Right ventricle myocardium inferior (tissue), 1 donor: Measurements from ENCODE around the gene C12orf60. TPM values are rescaled to one million over a fixed set of nuclear protein-coding genes. Genes with fewer than 3 reads are reported as not detected.
A peak's percentile ranks its signal among the peaks of the same experiment; 100 is the strongest.

ENCODE experiments used
- ATAC-seq: fragments of 200-7000 bp; cut with Tn5 transposase; one replicate; pipeline ENCODE4 v1.9.1; 2020; ENCODE audit warnings: mild to moderate bottlenecking, moderate library complexity
- DNase-seq: peaks from one replicate; pipeline ENCODE4 v3.0.0; 2021; ENCODE audit errors: missing footprints
- intact Hi-C: fragments of 100-400 bp; cut with DNase I; formaldehyde crosslinking; loops from one replicate; pipeline ENCODE4 v1.11.0; 2022
- total RNA-seq: library from RNA; stranded (reverse); fragmentation: NEBNext Ultra II Directional; extraction: Animal tissue kit (Norgen Biotek cat#: 25700); gene quantifications from one replicate; pipeline ENCODE4 v1.2.1, GENCODE V29; 2021
- donor health status: DM: no; HTN: yes; CAD: no; lungs with severe emphysema.

The C12orf60 gene
- total RNA-seq, 1 donor from 2014 or later: 2.0 TPM

- intact Hi-C loops: loop anchor here (2.0 to 5.0 kb wide), 3 partner anchors 28 to 518 kb away; partner anchors contain the start of genes C12orf60 and WBP11
- ATAC-seq (peak; percentile 35), DNase-seq (peak; percentile 81)
These were observed 28.4 kb upstream of the C12orf60 start for GRCh38 chr12:14774906-14775635.

DNA sequence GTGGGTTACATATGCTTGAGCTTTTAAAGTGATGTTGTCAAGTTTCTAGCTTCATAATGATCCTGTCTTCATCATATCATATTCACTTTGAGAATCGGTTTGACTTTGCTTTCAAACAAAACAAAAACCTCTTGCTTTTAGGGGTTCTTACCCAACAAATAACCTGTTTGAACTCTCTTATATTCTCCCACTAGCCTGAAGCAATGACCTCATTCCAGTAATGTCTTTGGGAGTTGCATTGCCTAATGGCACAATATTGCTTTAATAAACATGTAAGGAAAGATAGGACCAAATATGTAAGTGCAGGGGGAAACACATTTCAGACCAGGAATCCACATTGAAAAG, 27.9 kb upstream of the C12orf60 start:
- ATAC-seq (no peak), DNase-seq (no peak)
- intact Hi-C loops: loop anchor here (2.0 kb wide), 2 partner anchors 27 to 65 kb away; partner anchors contain the start of genes C12orf60 and WBP11

DNA sequence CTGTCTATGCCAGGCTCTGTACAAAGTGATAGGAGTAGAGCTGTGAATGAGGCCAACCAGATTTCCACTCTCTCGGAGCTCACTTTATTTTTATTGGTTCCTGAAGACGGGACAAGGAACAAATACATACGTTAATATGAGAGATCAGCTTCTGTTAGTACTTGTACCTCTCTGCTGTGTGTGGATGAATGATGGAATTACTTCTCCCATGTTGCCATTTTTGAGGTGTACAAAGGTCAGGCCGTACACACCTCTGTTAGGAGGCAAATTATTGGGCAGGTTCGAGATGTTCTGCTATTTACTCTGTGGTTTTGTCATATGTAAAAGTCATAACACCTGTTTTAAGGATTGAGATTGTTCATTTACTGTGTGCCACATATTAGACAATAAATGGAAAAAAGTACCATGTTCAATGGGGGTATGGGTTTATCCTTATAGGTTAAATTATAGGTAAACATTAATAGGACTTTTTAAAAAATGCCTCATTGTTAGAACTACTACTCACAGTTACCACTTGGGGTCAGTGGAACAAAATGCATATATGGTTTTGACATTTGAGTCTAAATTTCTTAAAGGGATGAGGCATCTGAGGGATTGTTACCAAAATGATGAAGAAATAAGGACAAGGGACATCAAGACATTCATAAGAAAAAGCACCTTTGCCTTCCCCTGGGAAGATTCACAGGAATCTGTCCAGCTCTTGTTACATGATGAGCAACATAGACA, 27.1 kb upstream of the C12orf60 start:
- no peak for DNase-seq
- ATAC-seq: no peak
- intact Hi-C loops: no loop called here

- DNase-seq: no peak
- intact Hi-C loops: no loop called here
- ATAC-seq: no peak
These were observed 26.2 kb upstream of the C12orf60 start for GRCh38 chr12:14777271-14777670.

DNA sequence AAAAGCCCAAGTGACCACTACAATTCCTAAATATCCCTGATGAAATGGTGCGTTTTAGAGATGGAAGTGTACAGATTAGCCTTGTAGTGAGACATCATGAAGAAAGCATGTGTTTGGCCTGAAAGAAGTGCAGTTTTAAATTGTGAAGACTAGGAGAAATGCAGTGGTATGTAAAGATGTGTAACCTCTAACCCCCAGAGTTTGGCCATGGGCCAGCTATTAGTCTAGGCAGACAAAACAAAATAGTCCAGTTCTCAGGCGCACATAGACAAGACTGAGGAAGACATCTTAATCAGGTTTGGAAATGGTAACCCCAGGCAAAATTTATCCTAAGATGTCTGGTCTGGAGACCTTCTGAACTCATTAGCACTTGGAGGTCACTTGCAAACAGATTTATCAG, 23.6 kb upstream of the C12orf60 start:
- intact Hi-C loops: no loop called here
- no peak for ATAC-seq
- no peak for DNase-seq

DNA sequence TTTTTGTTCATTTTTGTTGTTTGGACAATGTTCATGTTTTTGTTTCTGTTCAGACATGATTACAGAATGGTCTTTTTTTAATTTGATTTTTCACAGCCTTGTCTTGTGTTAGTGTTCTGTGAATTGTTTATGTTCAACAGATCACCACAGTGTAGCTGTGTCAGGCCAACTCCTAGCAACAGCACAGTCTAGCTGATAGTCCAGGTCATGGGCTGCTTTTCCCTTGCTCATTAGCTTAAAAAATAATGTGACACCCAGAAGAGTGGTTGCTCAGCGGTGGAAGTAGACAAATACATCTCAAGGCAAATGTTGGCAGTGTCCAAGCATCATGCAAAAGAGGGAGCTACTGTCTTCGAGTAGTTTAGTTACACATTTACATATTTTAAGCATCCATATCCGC, 22.6 kb upstream of the C12orf60 start:
- DNase-seq (no peak), ATAC-seq (no peak)
- intact Hi-C loops: no loop called here

DNA sequence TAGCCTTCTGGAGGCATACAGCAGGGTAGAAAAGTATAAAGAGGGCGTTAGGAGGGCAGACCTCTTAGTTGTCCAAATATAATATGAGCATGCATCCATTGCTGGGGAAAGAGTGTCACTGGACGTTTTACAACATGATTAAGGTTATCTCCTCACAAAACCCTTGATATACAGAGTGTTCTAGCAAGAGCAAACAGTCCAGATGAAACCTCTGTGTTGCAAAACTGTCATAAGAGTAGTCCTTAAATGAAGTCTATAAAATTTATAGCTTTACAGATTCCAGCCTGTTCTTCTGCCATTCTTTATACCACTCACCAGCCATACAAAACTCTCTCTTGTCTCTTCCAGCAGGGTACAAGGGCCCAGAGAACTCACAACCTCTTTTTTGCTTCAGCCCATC, 21.9 kb upstream of the C12orf60 start:
- intact Hi-C loops: no loop called here
- no peak for DNase-seq
- ATAC-seq: no peak

GRCh38 chr12:14782756-14783155, 20.7 kb upstream of the C12orf60 start:
- DNase-seq: no peak
- intact Hi-C loops: no loop called here
- no peak for ATAC-seq

DNA sequence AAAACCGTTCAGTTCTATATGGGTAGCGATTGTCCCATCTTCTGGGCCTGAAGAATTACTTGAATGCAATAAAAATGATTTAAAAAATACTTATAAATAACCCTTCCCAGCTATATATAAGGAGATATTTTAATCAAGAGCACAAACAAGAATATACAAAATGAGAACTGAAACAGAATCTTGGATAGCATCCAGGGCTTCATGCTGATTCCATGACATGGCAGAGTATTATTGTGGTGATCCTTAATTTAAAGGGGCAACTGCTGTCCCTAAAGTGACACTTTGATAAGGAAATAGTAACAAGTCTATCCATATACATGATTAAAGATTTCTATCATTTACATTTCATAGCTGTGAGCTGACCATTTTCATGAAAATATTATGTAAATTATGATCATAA, 19.0 kb upstream of the C12orf60 start:
- DNase-seq (no peak), ATAC-seq (no peak)
- intact Hi-C loops: no loop called here

- intact Hi-C loops: no loop called here
- ATAC-seq (no peak), DNase-seq (no peak)
These were observed 17.9 kb upstream of the C12orf60 start for GRCh38 chr12:14785568-14785967.

GRCh38 chr12:14795028-14795448, 8.4 kb upstream of the C12orf60 start:
- intact Hi-C loops: no loop called here
- peak; percentile 82 for ATAC-seq

GRCh38 chr12:14802247-14802646, 1.2 kb upstream of the C12orf60 start:
- intact Hi-C loops: loop anchor here (2.0 kb wide), 1 partner anchor 27 kb away; a partner anchor contains a TSS
- DNase-seq: no peak
- ATAC-seq: no peak

More at GRCh38 chr12:14795028-14795448, 8.4 kb upstream of the C12orf60 start:
- no peak for DNase-seq

DNA sequence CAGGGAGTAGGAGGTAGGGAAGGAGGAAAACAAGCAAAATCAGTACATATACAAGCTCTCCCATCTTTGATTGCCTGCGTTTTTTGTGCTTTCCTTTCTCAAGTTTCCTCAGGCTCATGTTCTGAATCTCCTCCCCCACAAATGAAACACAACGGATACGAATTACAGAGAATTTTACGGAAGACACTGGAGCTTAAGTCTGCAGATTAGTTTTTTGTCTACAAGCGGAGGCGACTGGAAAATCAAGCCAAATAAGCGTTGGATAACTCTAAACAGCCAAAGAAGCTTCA, 804 bp upstream of the C12orf60 start:
- DNase-seq (no peak), ATAC-seq (no peak)
- intact Hi-C loops: loop anchor here (1.0 to 2.0 kb wide), 2 partner anchors 28 to 190 kb away; a partner anchor contains a TSS

DNA sequence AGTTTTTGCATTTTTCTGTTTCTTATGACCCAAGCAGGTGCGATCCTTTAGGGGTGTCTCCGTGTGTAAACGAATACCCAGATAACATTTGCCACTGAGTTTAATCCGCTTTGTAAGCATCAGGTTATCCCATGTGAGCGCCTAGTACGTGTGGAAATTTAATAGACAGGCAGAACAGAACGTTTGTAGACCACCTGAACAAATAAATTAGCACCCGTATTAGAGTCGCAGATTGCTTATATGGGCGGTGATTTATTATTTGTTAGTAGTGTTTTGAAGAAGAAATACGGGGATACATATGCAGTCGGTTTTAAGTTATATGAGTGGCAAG, 325 bp downstream of the C12orf60 start:
- DNase-seq: no peak
- peak; percentile 26 for ATAC-seq
- intact Hi-C loops: loop anchor here (1.0 to 2.0 kb wide), 2 partner anchors 29 to 189 kb away; a partner anchor contains a TSS

DNA sequence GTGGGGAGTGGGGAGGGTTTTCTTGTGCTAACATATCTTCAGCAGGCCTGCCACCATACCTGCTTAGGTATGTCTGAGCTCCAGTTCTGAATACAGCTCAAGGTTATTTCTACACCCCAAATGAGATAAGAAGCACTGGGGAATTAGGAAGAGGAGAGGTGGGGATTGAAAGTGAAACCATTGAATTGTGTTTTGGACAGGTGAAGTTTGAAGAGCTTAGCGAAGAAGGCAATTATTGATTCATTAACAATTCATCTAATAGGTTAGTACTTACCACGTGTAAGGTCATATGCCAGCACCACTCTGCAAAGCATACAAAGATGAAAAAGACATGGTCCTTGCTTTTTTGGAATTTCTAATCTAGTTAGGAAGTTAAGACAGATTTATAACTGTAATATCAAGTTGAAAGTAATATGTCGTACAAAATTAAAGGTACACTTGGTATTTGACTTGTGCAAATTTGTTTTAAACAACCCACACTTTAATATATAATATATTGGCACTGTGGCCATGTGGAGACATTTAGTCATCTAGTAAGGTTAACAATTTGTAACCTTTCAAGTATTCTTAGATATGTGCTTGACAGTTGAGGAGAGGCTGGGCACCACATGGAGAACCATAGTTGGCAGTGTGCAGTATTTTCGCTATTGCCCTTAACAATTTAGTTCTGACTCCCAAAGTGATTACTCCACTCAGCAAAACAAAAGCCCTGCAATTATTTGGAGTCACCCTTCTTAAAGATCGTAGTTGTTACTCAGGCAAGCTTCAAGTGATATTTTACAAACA, 6.9 kb downstream of the C12orf60 start:
- intact Hi-C loops: loop anchor here (5.0 kb wide), 1 partner anchor 412 kb away; the partner anchor contains the start of gene RERG
- DNase-seq: no peak
- no peak for ATAC-seq

GRCh38 chr12:14810953-14811483, 7.5 kb downstream of the C12orf60 start:
- DNase-seq (no peak), ATAC-seq (no peak)
- intact Hi-C loops: loop anchor here (5.0 kb wide), 1 partner anchor 411 kb away; the partner anchor contains the start of gene RERG

GRCh38 chr12:14811486-14811885, 8.0 kb downstream of the C12orf60 start:
- DNase-seq: no peak
- intact Hi-C loops: loop anchor here (5.0 kb wide), 1 partner anchor 411 kb away; the partner anchor contains the start of gene RERG
- ATAC-seq: no peak

GRCh38 chr12:14814014-14814413, 10.5 kb downstream of the C12orf60 start, which contains the start of gene SMCO3:
Gene SMCO3 (minus strand): TSS chr12:14814182. CDS start chr12:14806680, 7,502 bp downstream.
- ATAC-seq: no peak

More at GRCh38 chr12:14814014-14814413, 10.5 kb downstream of the C12orf60 start, which contains the start of gene SMCO3:
- no peak for DNase-seq
- intact Hi-C loops: loop anchor here (5.0 kb wide), 1 partner anchor 408 kb away; the partner anchor contains the start of gene RERG
